ENCODE measurements around the gene COL5A3.
A peak's percentile ranks its signal among the peaks of the same experiment; 100 is the strongest.

The COL5A3 gene

DNA sequence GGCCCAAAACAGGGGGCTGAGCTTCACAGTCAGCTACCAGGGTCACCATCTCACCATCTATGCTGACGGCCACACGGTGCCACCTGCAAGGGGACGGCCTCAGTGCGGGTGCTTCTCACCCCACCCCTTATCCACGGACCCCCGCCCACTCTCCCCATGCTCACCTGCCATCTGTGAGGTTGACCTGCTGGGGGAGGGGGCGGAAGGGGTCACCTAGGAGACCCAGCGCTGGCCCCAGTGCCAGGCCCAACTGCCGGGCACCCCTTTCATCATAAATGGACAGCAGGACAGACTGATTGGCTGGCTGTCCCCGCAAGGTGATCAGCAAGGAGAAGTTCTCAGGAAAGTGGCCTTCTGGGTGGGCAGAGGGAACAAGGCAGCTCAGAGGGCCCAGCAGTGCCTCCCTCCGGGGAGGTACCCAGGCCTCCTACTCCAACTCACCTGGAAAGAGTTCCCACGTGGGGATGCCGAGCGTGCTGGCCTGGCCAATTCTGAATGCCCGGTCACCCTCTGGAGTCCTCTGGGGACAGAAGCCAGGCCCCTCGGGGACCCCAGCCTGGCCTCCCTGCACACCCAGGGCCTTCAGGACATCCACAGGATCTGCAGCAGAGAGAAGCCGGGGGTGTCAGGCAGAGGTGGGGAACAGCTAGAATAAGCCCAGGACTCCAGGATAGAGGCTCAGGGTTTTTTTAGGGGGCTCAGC lies 4.5 kb downstream of the COL5A3 start:
- H3K18ac ChIP-seq (ENCODE audit: low read depth in 1 of 2, low read length in 2 of 2): no peak overlapping the region
- no peak overlapping the region for H2BK12ac ChIP-seq (ENCODE audit: low read length in 2 of 2)
- peak overlapping the region; percentile 19 for H2BK15ac ChIP-seq (ENCODE audit: low read depth, poor library complexity, severe bottlenecking)
- H3K9me3 ChIP-seq (ENCODE audit: control insufficient read depth, low read length): no peaks in the 10 kb centered on the region
- peaks cover 0 to 23% of the 10 kb centered on the region in 2 experiments for H3K27me3 ChIP-seq (ENCODE audit: control insufficient read depth in 1 of 2, insufficient read depth in 1 of 2, low read length in 2 of 2)
- H3K4me2 ChIP-seq (ENCODE audit: low read length, poor library complexity, severe bottlenecking): no peak overlapping the region
- DNase-seq: no peak
- H3K27ac ChIP-seq (ENCODE audit: low read length, poor library complexity, severe bottlenecking): no peak overlapping the region
- H3K79me1 ChIP-seq (replicated peaks; ENCODE audit: low read length, poor library complexity, severe bottlenecking): no peaks in the 10 kb centered on the region
- no peak overlapping the region for H3K4ac ChIP-seq (ENCODE audit: low read depth in 1 of 2, low read length in 2 of 2)
- no peak overlapping the region for H2AFZ ChIP-seq (ENCODE audit: low read depth, low read length)
- peaks cover 24% of the 10 kb centered on the region for H3K4me1 ChIP-seq (ENCODE audit: control insufficient read depth, insufficient read depth, low read depth, low read length)
- H4K8ac ChIP-seq (ENCODE audit: low read length): peak overlapping the region; percentile 23
- 93% methylated on average over 12 of the region's 17 CpGs for WGBS
- no peak overlapping the region for H2AK5ac ChIP-seq (ENCODE audit: low read length, severe bottlenecking)
- H2BK5ac ChIP-seq (ENCODE audit: low read depth, low read length, poor library complexity, severe bottlenecking): no peak overlapping the region
- H3K9ac ChIP-seq (ENCODE audit: low read length): no peak overlapping the region
- no peak overlapping the region for H4K91ac ChIP-seq (ENCODE audit: low read length)
- no peak overlapping the region for H3K14ac ChIP-seq (ENCODE audit: low read length in 2 of 2)
- peaks cover 0 to 26% of the 10 kb centered on the region in 2 experiments for H3K36me3 ChIP-seq (ENCODE audit: control insufficient read depth in 1 of 2, insufficient read depth in 2 of 2, low read depth in 1 of 2, low read length in 2 of 2)
- no peak overlapping the region for H3K4me3 ChIP-seq (ENCODE audit: insufficient read depth in 1 of 2, low read depth in 1 of 2, low read length in 2 of 2)
- no peak overlapping the region for H2BK120ac ChIP-seq (ENCODE audit: low read depth, low read length)
- H3K23ac ChIP-seq (ENCODE audit: low read length in 2 of 2): no peak overlapping the region

DNA sequence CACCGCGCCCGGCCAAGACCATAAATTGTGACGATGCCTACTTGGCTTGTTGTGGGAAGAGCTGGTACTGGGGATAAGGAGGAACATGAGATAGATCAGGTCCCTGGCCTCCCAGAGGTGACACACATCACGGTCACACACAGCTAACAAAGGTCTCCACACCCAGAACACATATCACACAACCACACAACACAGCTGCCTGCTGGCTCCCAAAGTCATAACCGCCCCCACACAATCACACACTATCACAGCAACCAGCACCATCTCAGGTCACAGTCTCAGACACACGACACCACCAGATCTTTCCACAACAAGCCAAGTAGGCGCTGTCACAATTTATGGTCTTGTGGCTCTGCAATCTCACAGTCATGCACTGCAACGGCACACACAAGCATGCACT lies 5.7 kb downstream of the COL5A3 start:
- Histone ChIP-seq H2BK5ac (ENCODE audit: low read depth, low read length, poor library complexity, severe bottlenecking) (no peak overlapping the region), H3K23ac (ENCODE audit: low read length in 2 of 2) (no peak overlapping the region), H2AK5ac (ENCODE audit: low read length, severe bottlenecking) (no peak overlapping the region), H3K4me2 (ENCODE audit: low read length, poor library complexity, severe bottlenecking) (no peak overlapping the region), H3K14ac (ENCODE audit: low read length in 2 of 2) (no peak overlapping the region), H3K79me1 (replicated peaks; ENCODE audit: low read length, poor library complexity, severe bottlenecking) (no peaks in the 10 kb centered on the region), H3K4me1 (ENCODE audit: control insufficient read depth, insufficient read depth, low read depth, low read length) (peaks cover 14% of the 10 kb centered on the region), H3K9me3 (ENCODE audit: control insufficient read depth, low read length) (no peaks in the 10 kb centered on the region), H3K4ac (ENCODE audit: low read depth in 1 of 2, low read length in 2 of 2) (no peak overlapping the region), H3K36me3 (ENCODE audit: control insufficient read depth in 1 of 2, insufficient read depth in 2 of 2, low read depth in 1 of 2, low read length in 2 of 2) (peaks cover 0 to 26% of the 10 kb centered on the region in 2 experiments), H3K27me3 (ENCODE audit: control insufficient read depth in 1 of 2, insufficient read depth in 1 of 2, low read length in 2 of 2) (peaks cover 0 to 11% of the 10 kb centered on the region in 2 experiments), H2BK120ac (ENCODE audit: low read depth, low read length) (no peak overlapping the region), H2BK12ac (ENCODE audit: low read length in 2 of 2) (no peak overlapping the region), H3K9ac (ENCODE audit: low read length) (no peak overlapping the region), H2AFZ (ENCODE audit: low read depth, low read length) (no peak overlapping the region), H3K18ac (ENCODE audit: low read depth in 1 of 2, low read length in 2 of 2) (no peak overlapping the region), H3K4me3 (ENCODE audit: insufficient read depth in 1 of 2, low read depth in 1 of 2, low read length in 2 of 2) (no peak overlapping the region), H3K27ac (ENCODE audit: low read length, poor library complexity, severe bottlenecking) (no peak overlapping the region), H4K91ac (ENCODE audit: low read length) (no peak overlapping the region), H4K8ac (ENCODE audit: low read length) (peak overlapping the region; percentile 46), H2BK15ac (ENCODE audit: low read depth, poor library complexity, severe bottlenecking) (no peak overlapping the region)
- WGBS: 80% methylated on average over 5 of the region's 9 CpGs
- no peak for DNase-seq

DNA sequence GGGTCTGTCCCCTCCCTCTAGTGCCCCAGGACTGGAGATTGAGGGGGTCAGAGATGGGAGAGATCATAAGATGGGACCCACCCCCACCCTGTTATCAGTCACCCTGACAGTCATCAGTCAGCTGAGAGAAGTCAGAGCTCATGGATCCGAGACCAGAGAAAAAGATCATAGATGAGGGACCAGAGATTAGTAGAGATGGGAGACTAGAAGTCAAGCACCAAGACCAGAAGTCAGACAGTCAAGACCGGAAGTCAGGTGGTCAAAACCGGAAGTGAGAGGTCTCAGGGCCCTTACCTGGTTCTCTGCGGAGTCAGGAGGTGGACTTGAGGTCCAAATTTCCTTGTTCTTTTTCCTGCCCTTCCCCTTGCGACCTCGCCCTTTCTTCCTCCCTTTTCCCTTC lies 7.0 kb downstream of the COL5A3 start:
- Histone ChIP-seq H3K27me3 (ENCODE audit: control insufficient read depth in 1 of 2, insufficient read depth in 1 of 2, low read length in 2 of 2) (peaks cover 0 to 2% of the 10 kb centered on the region in 2 experiments), H4K91ac (ENCODE audit: low read length) (no peak overlapping the region), H3K9ac (ENCODE audit: low read length) (no peak overlapping the region), H3K4me1 (ENCODE audit: control insufficient read depth, insufficient read depth, low read depth, low read length) (peaks cover under 1% of the 10 kb centered on the region), H3K27ac (ENCODE audit: low read length, poor library complexity, severe bottlenecking) (no peak overlapping the region), H3K9me3 (ENCODE audit: control insufficient read depth, low read length) (no peaks in the 10 kb centered on the region), H3K23ac (ENCODE audit: low read length in 2 of 2) (no peak overlapping the region), H2BK15ac (ENCODE audit: low read depth, poor library complexity, severe bottlenecking) (no peak overlapping the region), H3K4me3 (ENCODE audit: insufficient read depth in 1 of 2, low read depth in 1 of 2, low read length in 2 of 2) (no peak overlapping the region), H3K18ac (ENCODE audit: low read depth in 1 of 2, low read length in 2 of 2) (no peak overlapping the region), H4K8ac (ENCODE audit: low read length) (no peak overlapping the region), H2AK5ac (ENCODE audit: low read length, severe bottlenecking) (no peak overlapping the region), H3K4ac (ENCODE audit: low read depth in 1 of 2, low read length in 2 of 2) (no peak overlapping the region), H2BK12ac (ENCODE audit: low read length in 2 of 2) (no peak overlapping the region), H3K79me1 (replicated peaks; ENCODE audit: low read length, poor library complexity, severe bottlenecking) (no peaks in the 10 kb centered on the region), H3K36me3 (ENCODE audit: control insufficient read depth in 1 of 2, insufficient read depth in 2 of 2, low read depth in 1 of 2, low read length in 2 of 2) (peaks cover 0 to 28% of the 10 kb centered on the region in 2 experiments), H2AFZ (ENCODE audit: low read depth, low read length) (no peak overlapping the region), H2BK5ac (ENCODE audit: low read depth, low read length, poor library complexity, severe bottlenecking) (no peak overlapping the region), H3K14ac (ENCODE audit: low read length in 2 of 2) (no peak overlapping the region), H3K4me2 (ENCODE audit: low read length, poor library complexity, severe bottlenecking) (no peak overlapping the region), H2BK120ac (ENCODE audit: low read depth, low read length) (no peak overlapping the region)
- WGBS: 85% methylated on average over 6 of the region's 6 CpGs
- DNase-seq: no peak

DNA sequence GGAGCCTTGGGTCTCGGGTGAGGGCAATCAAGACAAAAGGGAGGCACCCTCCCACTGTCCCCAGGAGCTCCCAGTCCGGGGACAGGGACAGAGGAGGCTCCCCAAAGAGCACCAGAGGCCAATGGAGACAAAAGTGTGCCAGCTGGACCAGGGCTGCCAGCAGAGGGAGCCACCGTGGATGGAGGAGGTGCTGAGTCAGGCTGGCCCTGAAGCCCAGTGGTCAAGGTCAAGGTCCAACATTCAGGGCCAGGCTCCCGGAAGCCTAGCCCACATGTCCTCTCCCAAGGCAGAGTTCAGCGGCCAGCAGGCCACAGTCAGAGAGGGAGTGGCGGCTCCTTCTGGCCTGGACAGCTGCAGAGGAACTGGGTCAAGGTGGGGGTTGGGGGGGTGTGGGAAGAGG lies 8.4 kb downstream of the COL5A3 start:
- Histone ChIP-seq H2AK5ac (ENCODE audit: low read length, severe bottlenecking) (no peak overlapping the region), H3K79me1 (replicated peaks; ENCODE audit: low read length, poor library complexity, severe bottlenecking) (no peaks in the 10 kb centered on the region), H3K36me3 (ENCODE audit: control insufficient read depth in 1 of 2, insufficient read depth in 2 of 2, low read depth in 1 of 2, low read length in 2 of 2) (peaks cover 0 to 41% of the 10 kb centered on the region in 2 experiments), H2BK5ac (ENCODE audit: low read depth, low read length, poor library complexity, severe bottlenecking) (no peak overlapping the region), H3K4ac (ENCODE audit: low read depth in 1 of 2, low read length in 2 of 2) (no peak overlapping the region), H2BK120ac (ENCODE audit: low read depth, low read length) (no peak overlapping the region), H3K4me2 (ENCODE audit: low read length, poor library complexity, severe bottlenecking) (no peak overlapping the region), H2AFZ (ENCODE audit: low read depth, low read length) (no peak overlapping the region), H3K27ac (ENCODE audit: low read length, poor library complexity, severe bottlenecking) (no peak overlapping the region), H2BK15ac (ENCODE audit: low read depth, poor library complexity, severe bottlenecking) (no peak overlapping the region), H4K8ac (ENCODE audit: low read length) (no peak overlapping the region), H4K91ac (ENCODE audit: low read length) (no peak overlapping the region), H3K4me1 (ENCODE audit: control insufficient read depth, insufficient read depth, low read depth, low read length) (no peaks in the 10 kb centered on the region), H3K18ac (ENCODE audit: low read depth in 1 of 2, low read length in 2 of 2) (no peak overlapping the region), H3K14ac (ENCODE audit: low read length in 2 of 2) (no peak overlapping the region), H3K23ac (ENCODE audit: low read length in 2 of 2) (no peak overlapping the region), H3K9ac (ENCODE audit: low read length) (no peak overlapping the region), H2BK12ac (ENCODE audit: low read length in 2 of 2) (no peak overlapping the region), H3K4me3 (ENCODE audit: insufficient read depth in 1 of 2, low read depth in 1 of 2, low read length in 2 of 2) (no peak overlapping the region), H3K27me3 (ENCODE audit: control insufficient read depth in 1 of 2, insufficient read depth in 1 of 2, low read length in 2 of 2) (peaks cover 0 to 12% of the 10 kb centered on the region in 2 experiments), H3K9me3 (ENCODE audit: control insufficient read depth, low read length) (no peaks in the 10 kb centered on the region)
- 60% methylated on average over 6 of the region's 6 CpGs for WGBS
- DNase-seq: no peak
